Stimulated activated CD8-positive, alpha-beta memory T cell treated with anti-CD3 and anti-CD28 coated beads, Interleukin-12 subunit alpha, Interleukin-12 subunit beta, amount 100 ng/mL, for 24 hours (primary cell): ENCODE data around the gene EFCAB6.

ENCODE experiments used
- DNase-seq: peaks from one replicate; pipeline ENCODE4 v3.0.0-alpha.2; 2020; ENCODE audit errors: extremely low read depth

EFCAB6 gene

DNA sequence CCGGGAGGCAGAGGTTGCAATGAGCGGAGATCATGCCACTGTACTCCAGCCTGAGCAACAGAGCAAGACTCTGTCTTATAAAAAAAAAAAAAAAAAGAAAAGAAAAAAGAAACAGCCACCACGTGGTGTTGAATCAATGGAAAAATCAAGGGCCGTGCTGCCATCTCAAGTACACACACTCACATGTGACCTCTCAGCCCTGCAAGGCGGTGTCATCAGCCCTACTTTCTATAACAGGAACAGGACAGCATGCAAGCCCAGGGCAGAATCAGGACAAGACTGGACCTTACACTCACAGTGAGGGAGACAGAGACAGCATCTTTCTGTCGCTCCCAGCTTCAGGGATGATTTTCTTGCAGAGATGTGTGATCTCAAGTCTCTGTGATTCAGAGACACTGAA, 220.7 kb downstream of the EFCAB6 start:
- no peak for DNase-seq

DNA sequence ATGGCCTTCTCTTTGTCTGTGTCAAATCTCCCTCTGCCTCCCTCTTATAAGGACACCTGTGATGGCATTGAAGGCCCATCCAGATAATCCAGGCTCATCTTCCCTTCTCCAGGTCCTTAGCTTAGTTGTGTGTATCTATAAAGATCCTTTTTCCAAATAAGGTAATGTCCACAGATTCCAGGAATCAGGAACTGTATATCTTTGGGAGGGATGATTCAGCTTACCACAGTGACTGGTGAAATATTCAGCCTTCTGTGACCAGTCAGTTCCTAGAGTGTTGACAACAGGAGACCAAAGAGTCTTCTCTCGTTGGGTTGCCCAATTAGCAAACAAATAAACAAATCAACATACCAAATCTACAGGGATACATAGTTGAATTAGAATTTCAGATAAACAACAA, 224.5 kb downstream of the EFCAB6 start:
- no peak for DNase-seq

DNA sequence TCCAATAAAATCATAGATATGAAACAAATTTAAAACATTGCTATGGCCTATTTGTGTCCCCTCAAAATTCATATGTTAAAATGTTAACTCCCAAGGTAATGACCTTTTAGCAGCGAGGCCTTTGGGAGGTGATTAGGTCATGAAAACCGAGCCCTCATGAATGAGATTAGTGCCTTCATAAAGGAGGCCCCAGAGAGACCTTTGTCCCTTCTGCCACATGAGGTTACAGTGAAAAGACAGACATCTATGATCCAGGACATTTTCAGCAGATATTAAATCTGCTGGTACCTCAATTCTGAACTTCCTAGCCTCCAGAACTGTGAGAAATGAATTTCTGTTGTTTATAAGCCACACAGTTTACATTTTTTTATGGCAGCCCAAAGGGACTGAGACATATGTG, 228.6 kb downstream of the EFCAB6 start:
- DNase-seq, result no peak

DNA sequence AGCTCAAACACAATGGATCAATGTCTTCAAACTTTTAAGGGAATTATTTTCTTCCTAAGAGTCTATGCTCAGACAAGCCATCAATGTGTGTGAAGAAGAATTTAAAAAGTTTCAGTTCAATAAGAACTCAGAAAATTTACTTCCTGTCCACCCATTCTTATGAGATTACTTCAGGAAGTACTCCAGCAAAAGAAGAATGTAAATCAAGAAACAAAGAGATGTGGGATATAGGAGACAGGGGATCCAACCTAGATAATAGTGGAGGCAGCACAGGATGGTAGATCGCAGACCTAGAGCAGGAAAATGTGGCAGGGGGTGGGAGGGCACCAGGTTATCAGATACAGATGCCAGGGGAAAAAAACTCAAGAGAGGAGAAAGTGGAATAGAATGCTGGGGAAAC, 229.7 kb downstream of the EFCAB6 start:
- no peak for DNase-seq

DNA sequence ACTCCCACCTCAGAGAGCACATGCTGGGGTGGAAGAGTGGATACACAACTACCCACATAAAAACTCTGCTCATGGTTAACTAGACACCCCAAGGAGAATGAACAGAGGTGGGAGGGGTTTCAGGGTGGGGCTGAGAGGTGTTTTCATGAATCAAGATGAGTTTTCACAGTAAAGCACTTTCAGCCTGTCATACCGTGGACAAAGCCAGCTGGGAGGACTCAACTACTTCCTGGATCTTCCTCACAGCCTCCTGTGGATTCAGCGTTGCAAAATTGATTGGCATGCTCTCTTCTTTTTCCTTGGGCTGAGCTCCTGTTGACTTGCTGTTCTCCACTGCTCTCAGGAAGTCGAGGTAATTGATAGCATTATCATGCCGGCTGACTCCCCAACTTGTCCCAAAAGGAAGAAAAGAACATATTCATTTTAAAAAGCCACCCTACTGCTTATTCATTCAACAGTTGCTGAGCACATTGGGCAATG, 231.8 kb downstream of the EFCAB6 start:
- DNase-seq, result no peak

DNA sequence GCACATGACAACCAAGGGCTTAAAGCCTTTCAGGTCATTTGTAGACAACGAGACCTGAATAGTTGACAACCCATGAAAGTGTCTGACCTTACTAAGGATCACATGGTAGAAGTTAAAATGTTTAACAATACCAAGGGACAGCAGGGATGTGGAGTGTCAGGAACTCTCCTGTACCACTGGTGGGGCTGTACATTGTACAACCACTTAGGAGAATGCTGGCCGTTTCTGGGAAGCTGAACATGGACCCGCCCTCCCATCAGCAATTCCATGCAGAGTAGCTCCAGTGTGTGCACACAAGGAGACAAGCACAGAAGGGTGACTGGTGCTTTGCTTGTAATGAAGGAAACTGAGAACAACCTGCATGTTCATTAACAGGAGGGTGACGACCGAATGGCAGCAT, 237.4 kb downstream of the EFCAB6 start:
- DNase-seq, result no peak

DNA sequence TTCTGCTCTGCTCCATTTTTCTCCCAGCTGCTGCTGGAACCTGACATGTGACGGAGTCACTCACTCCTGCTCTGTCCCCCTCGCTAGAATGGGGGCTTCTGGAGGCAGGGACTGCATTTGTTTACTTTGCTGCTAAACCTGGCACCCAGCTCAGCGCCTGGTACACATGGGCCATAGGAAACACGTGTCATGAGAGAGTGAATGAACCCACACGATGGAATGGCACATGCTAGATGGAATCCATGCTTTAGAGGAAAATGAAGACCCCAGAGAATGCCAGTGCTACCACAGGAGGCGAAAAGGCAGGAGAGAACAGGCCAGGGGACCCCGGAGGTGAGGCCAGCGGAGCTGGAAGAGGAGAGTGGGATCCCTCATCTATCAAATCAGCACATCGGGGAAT, 239.4 kb downstream of the EFCAB6 start:
- no peak for DNase-seq

DNA sequence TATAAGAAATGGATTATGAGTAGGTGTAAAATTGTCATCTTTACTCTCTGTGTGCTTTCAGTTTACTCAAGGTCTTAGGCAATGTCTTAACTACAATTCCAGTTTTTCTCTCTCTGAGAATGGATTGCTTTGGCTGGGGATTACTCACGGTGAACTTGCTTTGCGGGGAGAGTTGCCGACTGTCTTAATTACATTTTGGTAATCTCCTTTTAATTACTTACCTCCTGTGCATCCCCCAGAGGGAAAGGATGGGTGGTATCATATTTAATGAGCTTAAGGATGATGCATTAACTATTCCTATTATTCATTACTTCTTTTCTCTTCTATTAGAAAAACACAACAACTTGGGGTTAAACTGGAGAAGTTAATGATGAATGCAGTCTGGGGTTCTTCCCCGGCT, 240.9 kb downstream of the EFCAB6 start:
- DNase-seq, result no peak

DNA sequence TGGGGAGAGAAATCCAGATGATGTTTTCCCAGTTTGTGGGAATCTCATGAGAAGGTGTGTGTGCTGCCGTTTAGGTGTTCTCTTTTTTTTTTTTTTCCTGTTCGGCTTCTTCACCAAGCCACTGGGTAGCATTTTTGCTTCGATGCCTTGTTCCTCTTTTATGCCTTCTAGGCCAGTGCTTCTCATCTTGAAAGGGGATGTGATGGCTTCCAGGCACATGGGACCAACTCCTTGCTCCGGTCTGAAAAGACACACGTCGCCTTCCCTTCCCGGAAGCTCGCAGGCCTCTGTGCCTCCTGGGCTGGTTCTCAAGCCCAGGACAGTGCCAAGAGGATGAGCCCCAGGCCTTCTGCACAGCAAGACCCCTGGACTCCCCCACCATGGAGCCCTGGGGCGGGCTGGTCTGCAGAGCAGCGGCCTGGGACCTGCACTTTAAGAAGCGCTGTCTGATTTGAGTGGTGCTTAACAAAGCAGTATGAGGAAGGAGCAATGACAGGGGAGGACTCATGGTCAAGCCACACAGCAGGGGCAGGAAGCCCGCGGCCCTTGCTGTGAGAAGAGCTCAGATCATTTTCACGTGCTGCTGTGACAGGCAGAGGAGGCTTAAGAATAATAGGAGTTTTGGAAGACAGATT, 241.5 kb downstream of the EFCAB6 start:
- no peak for DNase-seq

DNA sequence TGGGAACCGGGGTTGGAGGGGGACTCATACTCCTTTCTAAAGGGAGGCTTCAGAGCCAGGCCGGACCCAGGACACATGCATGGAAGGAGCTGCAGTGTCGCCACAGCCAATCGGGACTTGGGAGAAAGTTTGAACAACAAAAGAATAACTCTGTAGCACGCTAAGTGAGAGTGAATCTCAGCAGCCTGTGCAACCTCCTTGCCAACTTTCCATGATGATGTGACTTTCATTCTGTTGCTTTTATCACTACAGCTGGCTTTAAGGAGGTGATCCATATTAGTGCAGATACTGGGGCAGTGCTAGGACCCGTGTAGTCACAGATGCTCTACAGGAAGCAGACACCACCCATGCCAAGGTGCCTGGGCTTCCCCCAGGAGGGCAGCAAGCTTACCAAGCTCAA, 243.0 kb downstream of the EFCAB6 start:
- no peak for DNase-seq

DNA sequence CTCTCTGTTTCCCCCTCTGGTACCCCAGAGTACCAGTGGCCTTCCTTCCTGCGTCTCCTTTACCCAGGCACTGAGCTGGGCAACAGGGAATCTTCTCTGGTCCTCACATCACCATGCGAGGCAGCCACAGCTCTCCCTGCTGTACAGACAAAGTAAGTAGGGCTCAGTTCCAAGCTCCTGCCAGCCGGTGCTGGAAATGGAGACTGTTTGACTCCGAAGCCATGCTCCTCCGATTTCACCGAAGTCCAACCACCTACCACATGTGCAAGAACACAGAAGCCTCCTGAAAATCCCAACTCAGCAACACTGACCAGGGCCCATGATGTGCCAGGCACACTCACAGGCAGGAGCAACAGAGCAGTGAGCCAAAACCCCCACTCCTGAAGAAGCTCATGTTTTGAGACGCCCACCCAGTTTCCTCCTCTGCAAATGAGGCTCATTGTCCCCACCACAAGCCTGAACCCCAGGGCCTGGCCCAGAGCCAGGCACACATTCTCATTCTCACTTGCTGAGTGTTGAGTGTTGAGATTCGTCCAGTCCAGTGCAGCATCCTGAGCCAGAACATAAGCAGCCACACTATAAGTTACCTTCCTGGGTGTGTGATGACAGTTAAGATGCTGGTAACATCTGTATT, 244.3 kb downstream of the EFCAB6 start:
- no peak for DNase-seq

DNA sequence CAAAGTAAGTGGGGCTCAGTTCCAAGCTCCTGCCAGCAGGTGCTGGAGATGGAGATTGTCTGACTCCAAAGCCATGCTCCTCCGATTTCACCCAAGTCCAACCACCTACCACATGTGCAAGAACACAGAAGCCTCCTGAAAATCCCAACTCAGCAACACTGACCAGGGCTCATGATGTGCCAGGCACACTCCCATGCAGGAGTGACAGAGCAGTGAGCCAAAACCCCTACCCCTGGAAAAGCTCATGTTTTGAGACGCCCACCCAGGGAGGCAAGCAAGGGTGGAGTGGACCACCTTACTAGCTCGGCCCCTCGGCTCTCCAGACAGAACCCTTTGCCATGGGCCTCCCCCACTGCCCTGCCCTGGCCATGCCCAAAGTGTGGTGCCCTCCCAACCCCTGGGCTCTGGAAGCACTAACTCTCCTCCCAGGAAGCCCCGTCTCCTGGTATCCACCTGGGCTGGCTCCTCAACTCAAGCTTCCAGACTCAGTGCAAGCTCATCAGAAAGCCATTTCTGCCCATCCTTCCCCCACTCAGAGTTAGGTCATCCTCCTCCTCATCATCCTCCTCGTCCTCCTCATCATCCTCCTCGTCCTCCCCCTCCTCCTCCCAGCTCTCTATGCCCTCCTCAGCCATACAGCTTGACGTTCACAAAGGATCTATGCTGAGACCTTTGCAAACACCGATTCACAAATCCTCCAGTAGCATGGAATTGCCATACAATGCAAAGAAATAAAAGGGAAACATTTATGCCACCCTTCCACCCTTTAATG, 245.4 kb downstream of the EFCAB6 start:
- DNase-seq, result no peak

DNA sequence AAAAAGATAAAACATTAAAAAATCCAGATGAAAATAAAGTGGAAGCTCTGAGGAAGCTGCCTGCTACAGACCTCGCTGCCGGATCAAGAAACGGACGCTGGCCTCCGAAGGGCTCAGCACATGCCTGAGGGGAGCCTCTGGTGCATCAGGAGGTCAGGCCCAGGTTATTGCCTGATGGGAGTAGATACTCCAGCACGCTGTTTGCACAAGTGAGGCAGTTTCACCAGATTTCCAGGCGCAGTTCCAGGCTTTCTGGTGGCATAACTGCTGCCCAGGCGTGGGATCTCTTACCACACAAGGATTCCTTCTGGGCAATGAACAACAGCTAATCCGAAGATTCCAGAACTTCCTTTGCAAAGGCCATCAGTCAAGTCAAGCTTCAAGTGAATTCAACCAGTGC, 246.1 kb downstream of the EFCAB6 start:
- no peak for DNase-seq

DNA sequence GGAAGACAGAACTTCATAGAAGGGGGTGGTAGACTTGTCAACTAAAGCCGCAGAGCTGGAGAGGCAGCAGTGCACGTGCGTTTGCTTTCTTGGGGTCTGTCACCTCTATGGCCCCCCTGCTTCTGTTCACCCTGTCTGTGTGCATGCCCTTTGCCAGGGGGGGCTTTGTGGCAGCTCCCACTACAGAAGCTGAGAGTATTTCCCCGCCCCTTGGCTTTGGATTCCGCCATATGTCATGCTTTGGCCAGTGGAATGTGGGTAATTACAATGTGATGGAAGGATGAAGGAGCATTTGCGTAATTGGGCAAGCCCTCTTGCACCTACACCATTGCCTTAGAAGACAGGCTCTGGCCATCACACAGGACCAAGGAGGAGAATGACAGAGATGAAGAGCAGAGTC, 247.2 kb downstream of the EFCAB6 start:
- DNase-seq, result no peak

DNA sequence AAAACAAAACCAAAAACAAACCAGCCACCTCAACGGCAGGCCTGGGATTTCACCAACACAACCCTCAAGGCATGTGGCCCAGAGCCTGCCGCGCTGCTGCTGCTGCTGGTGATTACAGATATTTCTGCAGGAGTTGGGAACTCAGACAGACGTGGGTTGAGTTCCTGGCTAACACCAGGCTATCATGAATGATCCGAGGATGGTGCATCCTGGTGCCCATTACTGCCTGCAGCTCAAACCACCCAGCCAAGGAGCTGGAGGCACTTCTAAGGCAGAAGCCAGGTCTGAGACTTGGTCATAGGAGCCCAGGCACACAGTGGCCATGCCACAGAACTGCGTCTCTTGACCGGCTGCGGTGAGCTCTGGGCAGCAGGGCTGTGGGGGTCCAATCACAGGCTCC, 248.5 kb downstream of the EFCAB6 start:
- no peak for DNase-seq

DNA sequence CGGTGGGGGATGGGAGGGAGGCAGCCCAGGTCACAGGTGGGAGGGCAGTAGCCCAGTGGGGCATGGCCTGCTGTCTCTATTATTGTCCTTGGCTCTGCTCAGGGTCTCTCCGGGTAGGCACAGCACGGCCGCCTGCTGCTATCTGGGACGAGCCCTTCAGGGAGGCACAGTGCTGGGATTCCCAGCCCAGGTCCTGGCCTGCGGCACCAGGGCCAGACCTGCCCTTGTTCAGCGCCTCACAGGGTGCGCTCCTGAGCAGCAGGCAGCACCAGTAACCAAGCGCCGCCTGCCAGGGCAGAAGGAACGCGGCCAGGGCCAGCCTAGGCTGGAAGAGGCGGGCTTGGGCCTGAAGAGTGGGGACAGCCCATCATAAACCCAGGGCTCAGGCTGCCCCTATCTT, 249.3 kb downstream of the EFCAB6 start:
- DNase-seq, result no peak

DNA sequence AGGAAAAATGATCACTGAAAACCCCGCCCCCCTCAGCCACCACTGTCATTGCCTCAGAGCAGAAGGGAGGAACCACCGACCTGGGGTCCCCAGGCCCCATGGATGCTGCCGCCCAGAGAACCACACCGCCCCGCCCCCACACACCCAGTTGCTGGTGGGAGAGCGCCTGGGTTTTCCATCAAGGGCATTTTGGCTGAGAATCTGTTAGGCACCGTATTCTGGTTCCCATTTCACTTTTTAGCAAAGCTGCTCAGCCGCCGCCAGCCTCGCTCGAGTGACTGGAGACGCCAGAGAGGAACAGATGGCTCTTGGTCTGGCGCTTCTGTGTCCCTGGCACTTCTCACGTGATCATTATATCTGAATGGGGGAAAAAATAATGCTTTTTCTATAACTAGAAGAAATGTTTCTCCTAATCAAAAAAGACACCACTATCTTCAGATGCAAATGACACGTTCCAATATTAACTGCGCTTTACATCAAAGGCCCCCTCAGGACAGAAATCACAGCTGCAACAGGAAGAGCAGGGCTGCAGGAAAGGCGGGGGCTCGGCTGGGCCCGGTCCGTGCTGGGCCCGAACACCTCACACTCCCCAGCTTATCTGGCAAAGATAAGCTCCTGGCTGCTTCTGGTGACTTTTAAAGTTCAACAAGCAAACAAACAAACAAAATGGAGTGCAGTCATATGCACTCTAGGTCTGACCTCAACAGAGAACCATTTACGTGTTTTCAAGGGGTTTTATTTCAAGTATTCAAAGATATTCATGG, 250.5 kb downstream of the EFCAB6 start:
- DNase-seq, result no peak

DNA sequence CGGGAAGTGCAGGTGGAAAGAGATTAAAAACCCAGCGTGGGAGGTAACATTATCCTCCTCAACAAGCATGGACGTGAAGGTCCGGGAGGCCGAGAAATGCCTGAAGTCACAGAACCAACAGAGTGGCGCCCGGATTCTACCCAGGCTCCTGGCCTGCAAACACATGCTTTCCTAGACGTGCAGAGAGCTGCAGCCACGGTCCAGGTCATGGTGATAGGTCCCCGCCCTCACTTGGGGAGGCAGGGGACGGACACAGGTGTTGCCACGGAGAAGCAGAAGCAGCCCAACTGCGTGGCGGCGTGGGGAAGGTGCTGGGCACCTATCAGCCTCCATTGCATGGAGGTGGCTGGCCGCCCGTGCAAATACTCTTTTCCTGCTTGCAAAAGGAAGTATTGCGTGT, 251.5 kb downstream of the EFCAB6 start:
- no peak for DNase-seq

DNA sequence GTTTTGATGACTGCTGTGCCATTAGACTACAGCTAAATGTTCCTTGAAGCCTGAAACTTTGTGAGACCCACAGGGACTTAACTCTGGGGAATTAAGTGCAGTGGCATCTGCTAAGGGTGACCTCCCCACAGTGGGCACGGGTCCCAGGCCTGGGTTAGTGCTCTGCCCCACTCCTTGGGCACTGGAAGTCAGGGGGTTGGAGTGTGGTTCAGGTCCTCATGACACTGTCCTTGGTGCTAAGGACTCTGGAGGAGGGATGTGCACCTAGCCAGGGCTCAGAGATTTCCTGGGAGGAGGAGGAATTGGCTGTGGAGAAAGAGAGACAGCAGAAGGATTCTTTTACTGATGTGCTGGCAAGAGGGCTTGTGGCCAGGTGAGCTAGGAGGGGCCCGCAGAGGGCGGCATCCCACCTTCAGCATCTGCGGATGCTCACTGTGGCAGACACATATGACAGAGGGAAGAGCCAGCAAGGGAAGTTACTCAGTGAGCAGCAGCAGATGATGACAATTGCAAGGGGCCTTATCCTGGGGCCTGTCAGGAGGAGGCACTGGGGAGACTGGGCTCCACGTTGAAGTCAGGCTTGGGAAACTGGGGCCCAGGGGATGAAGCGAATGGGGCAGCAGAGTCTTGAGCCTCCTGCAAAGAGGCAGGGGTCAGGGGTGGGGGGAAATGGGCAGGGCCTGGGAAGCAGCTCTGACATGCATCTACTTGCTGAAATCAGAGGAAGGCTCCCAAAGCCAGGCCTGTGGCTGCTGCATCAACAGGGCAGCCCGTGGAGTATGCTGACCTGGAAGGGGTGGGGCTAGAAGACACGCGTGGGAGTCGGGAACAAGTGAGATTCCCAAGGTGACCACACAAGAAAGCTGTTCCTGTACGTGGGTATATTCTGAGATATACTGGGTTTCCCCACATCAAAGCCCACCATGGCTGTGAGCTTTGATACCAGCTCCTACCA, 256.3 kb downstream of the EFCAB6 start:
- DNase-seq, result no peak

DNA sequence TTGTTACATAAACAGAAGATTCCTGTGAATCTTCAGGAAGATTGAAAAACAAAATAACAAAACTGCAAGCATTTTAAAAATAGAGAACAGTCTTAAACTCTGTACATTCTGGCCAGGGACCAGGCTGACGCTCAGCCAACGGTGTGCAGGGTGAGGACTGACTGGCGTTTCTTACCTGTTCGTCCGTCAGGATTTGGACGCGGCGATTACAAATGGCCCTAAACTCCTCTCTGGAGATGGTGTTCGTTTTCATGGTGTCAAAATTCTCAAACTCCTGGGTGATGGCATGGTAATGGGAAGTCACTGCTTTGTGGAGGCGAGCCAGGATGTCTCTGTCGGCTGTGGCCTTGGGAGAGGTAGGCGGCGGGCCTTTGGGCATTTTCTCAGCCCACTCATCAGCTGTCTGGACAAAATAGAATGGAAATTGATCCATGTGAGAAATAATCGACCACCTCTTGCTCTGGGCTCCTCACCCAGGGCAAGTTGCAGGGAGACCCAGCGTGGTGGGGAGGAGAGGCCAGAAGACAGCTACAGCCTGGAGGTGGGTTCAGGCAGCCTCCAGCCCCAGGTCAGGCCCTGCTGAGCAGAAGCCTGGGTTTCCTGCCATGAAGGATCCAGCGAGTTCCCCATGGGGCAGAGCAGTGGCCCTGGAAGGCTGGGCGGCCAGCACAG, 257.3 kb downstream of the EFCAB6 start:
- no peak for DNase-seq

DNA sequence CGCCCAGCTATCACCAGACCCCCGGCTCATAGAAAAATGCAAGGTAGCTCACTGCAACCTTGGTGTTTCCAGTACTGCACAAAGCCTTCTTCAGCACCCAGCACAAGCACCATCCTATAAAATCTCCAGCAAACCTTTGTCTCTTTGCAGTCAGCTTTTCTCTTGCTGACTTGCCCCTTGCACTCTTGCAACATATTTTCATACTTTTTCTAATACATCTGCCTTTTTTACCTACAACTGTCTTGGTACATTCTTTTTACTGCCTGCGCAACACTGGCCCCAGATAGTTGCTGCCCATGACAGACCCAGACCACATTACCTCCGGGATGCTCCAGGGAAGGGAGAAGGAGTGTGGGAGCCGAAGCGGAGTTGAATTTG, 257.9 kb downstream of the EFCAB6 start:
- no peak for DNase-seq
